SK-N-SH treated with all-trans-retinoic acid at 6 μM for 48 hours (cell line): ENCODE data around the gene DCC.

Experiments used
- ATAC-seq: fragments of 200-7000 bp; cut with Tn5 transposase; 3 replicates; pipeline ENCODE4 v1.9.1; 2020; ENCODE audit warnings: mild to moderate bottlenecking, moderate library complexity
- ARNTL ChIP-seq: fragments of 450-650 bp; formaldehyde crosslinking; IDR thresholded peaks from 2 replicates; pipeline ENCODE4 v1.5.0; 2020; ENCODE audit warnings: low read depth, mild to moderate bottlenecking, moderate library complexity, borderline replicate concordance
- BACH2 ChIP-seq: fragments of 250-450 bp; sonication (Bioruptor Pico); IDR thresholded peaks from 2 replicates; pipeline ENCODE4 v1.9.0; 2021; ENCODE audit warnings: mild to moderate bottlenecking, borderline replicate concordance
- CREB5 ChIP-seq: fragments of 250-450 bp; sonication (Bioruptor Pico); IDR thresholded peaks from 2 replicates; pipeline ENCODE4 v1.5.1; 2020; ENCODE audit warnings: low read depth, mild to moderate bottlenecking, moderate library complexity
- CSDC2 ChIP-seq: fragments of 250-450 bp; sonication (Bioruptor Pico); IDR thresholded peaks from 2 replicates; pipeline ENCODE4 v1.5.0; 2020; ENCODE audit warnings: mild to moderate bottlenecking, moderate library complexity
- CSRNP3 ChIP-seq: fragments of 250-450 bp; sonication (Bioruptor Pico); IDR thresholded peaks from 2 replicates; pipeline ENCODE4 v1.5.1; 2021; ENCODE audit warnings: mild to moderate bottlenecking, moderate library complexity
- ESRRG ChIP-seq: fragments of 250-450 bp; sonication (Bioruptor Pico); IDR thresholded peaks from 2 replicates; pipeline ENCODE4 v1.6.1; 2021; ENCODE audit warnings: mild to moderate bottlenecking
- GLIS3 ChIP-seq: fragments of 250-450 bp; sonication (Bioruptor Pico); IDR thresholded peaks from 2 replicates; pipeline ENCODE4 v1.5.0; 2020; ENCODE audit warnings: mild to moderate bottlenecking, moderate library complexity
- ISL1 ChIP-seq: fragments of 250-450 bp; sonication (Bioruptor Pico); IDR thresholded peaks from 2 replicates; pipeline ENCODE4 v2.1.2; 2022; ENCODE audit warnings: mild to moderate bottlenecking, moderate library complexity
- OSR1 ChIP-seq: fragments of 250-450 bp; sonication (Bioruptor Pico); IDR thresholded peaks from 2 replicates; pipeline ENCODE4 v1.8.0; 2022; ENCODE audit warnings: moderate library complexity, mild to moderate bottlenecking, inconsistent platforms
- PATZ1 ChIP-seq: fragments of 250-450 bp; sonication (Bioruptor Pico); IDR thresholded peaks from 2 replicates; pipeline ENCODE4 v1.8.0; 2020; ENCODE audit warnings: mild to moderate bottlenecking, moderate library complexity, borderline replicate concordance
- POU6F1 ChIP-seq: fragments of 250-450 bp; sonication (Bioruptor Pico); IDR thresholded peaks from 2 replicates; pipeline ENCODE4 v1.8.0; 2021; ENCODE audit warnings: low read depth, mild to moderate bottlenecking, moderate library complexity, borderline replicate concordance
- PPARA ChIP-seq: fragments of 250-450 bp; sonication (Bioruptor Pico); IDR thresholded peaks from 2 replicates; pipeline ENCODE4 v1.5.0; 2020; ENCODE audit warnings: mild to moderate bottlenecking, borderline replicate concordance
- RARB ChIP-seq: fragments of 250-450 bp; sonication (Bioruptor Pico); IDR thresholded peaks from 2 replicates; pipeline ENCODE4 v1.8.0; 2021; ENCODE audit warnings: mild to moderate bottlenecking, moderate library complexity
- SNAI2 ChIP-seq: fragments of 250-450 bp; sonication (Bioruptor Pico); IDR thresholded peaks from 2 replicates; pipeline ENCODE4 v1.5.0; 2020; ENCODE audit warnings: mild to moderate bottlenecking, moderate library complexity
- TCF4 ChIP-seq: fragments of 250-450 bp; sonication (Bioruptor Pico); IDR thresholded peaks from 2 replicates; pipeline ENCODE4 v1.8.0; 2021; ENCODE audit warnings: mild to moderate bottlenecking, moderate library complexity, borderline replicate concordance
- TOX ChIP-seq: fragments of 250-450 bp; sonication (Bioruptor Pico); IDR thresholded peaks from 2 replicates; pipeline ENCODE4 v1.8.0; 2021; ENCODE audit warnings: mild to moderate bottlenecking, moderate library complexity, borderline replicate concordance
- TSHZ2 ChIP-seq: fragments of 250-450 bp; sonication (Bioruptor Pico); IDR thresholded peaks from 2 replicates; pipeline ENCODE4 v1.5.0; 2020; ENCODE audit warnings: mild to moderate bottlenecking, moderate library complexity
- ZC3H10 ChIP-seq: fragments of 250-450 bp; sonication (Bioruptor Pico); IDR thresholded peaks from 2 replicates; pipeline ENCODE4 v1.5.1; 2021; ENCODE audit warnings: mild to moderate bottlenecking, moderate library complexity
- ZFP3 ChIP-seq: fragments of 250-450 bp; sonication (Bioruptor Pico); IDR thresholded peaks from 2 replicates; pipeline ENCODE4 v1.5.0; 2020; ENCODE audit warnings: mild to moderate bottlenecking, moderate library complexity
- ZFP30 ChIP-seq: fragments of 450-650 bp; formaldehyde crosslinking; IDR thresholded peaks from 2 replicates; pipeline ENCODE4 v1.5.0; 2022; ENCODE audit warnings: mild to moderate bottlenecking, moderate library complexity
- ZNF565 ChIP-seq: fragments of 450-650 bp; formaldehyde crosslinking; conservative IDR thresholded peaks from 2 replicates; pipeline ENCODE4 v1.5.0; 2020; ENCODE audit warnings: low read depth, mild to moderate bottlenecking, moderate library complexity
- ZNF70 ChIP-seq: fragments of 450-650 bp; formaldehyde crosslinking; IDR thresholded peaks from 2 replicates; pipeline ENCODE4 v1.5.0; 2020; ENCODE audit warnings: mild to moderate bottlenecking, moderate library complexity
- ZNF8 ChIP-seq: fragments of 450-650 bp; formaldehyde crosslinking; IDR thresholded peaks from 2 replicates; pipeline ENCODE4 v1.5.0; 2020; ENCODE audit warnings: mild to moderate bottlenecking, moderate library complexity

DCC gene

GRCh38 chr18:52333860-52334259 lies 6.1 kb upstream of the DCC start:
- no peak for TF ChIP-seq ZNF70
- no peak for TF ChIP-seq GLIS3 (CRISPR knock-in tag)
- no peak for TF ChIP-seq CREB5 (CRISPR knock-in tag)
- no peak for TF ChIP-seq ISL1 (CRISPR knock-in tag)
- TF ChIP-seq POU6F1, result no peak
- no peak for TF ChIP-seq ARNTL
- no peak for TF ChIP-seq BACH2 (CRISPR knock-in tag)
- TF ChIP-seq OSR1 (CRISPR knock-in tag), result no peak
- no peak for TF ChIP-seq TCF4 (CRISPR knock-in tag)
- TF ChIP-seq RARB, result no peak
- no peak for TF ChIP-seq ZNF565 (CRISPR knock-in tag)
- TF ChIP-seq CSDC2 (CRISPR knock-in tag), result no peak
- no peak for TF ChIP-seq ZFP3
- no peak for TF ChIP-seq ZC3H10 (CRISPR knock-in tag)
- no peak for ATAC-seq

- TF ChIP-seq ARNTL (no peak), TOX (CRISPR knock-in tag) (no peak), ZFP3 (no peak), ZC3H10 (CRISPR knock-in tag) (no peak), ZFP30 (CRISPR knock-in tag) (no peak), RARB (no peak), CSDC2 (CRISPR knock-in tag) (no peak), SNAI2 (CRISPR knock-in tag) (no peak), ESRRG (no peak), TCF4 (CRISPR knock-in tag) (no peak), TSHZ2 (CRISPR knock-in tag) (no peak), ZNF70 (no peak), CREB5 (CRISPR knock-in tag) (no peak), OSR1 (CRISPR knock-in tag) (no peak)
- no peak for ATAC-seq
Observed at GRCh38 chr18:52334307-52334706, 5.7 kb upstream of the DCC start.

- no peak for TF ChIP-seq RARB
- peak; percentile 31; the same call in 1 of the 2 replicates for TF ChIP-seq ISL1 (CRISPR knock-in tag)
- TF ChIP-seq SNAI2 (CRISPR knock-in tag), result peak; percentile 44; the same call in 1 of the 2 replicates
- no peak for TF ChIP-seq PATZ1 (CRISPR knock-in tag)
- no peak for TF ChIP-seq ARNTL
- no peak for TF ChIP-seq ZNF8 (CRISPR knock-in tag)
- no peak for ATAC-seq
Observed at GRCh38 chr18:52334896-52335295, 5.1 kb upstream of the DCC start.

GRCh38 chr18:52337276-52337675 lies 2.7 kb upstream of the DCC start:
- ATAC-seq, result no peak
- TF ChIP-seq ZFP3, result no peak
- TF ChIP-seq PPARA (CRISPR knock-in tag), result no peak
- TF ChIP-seq TSHZ2 (CRISPR knock-in tag), result no peak
- TF ChIP-seq BACH2 (CRISPR knock-in tag), result no peak
- no peak for TF ChIP-seq SNAI2 (CRISPR knock-in tag)
- TF ChIP-seq CSDC2 (CRISPR knock-in tag), result no peak
- no peak for TF ChIP-seq TCF4 (CRISPR knock-in tag)
- no peak for TF ChIP-seq ZC3H10 (CRISPR knock-in tag)
- TF ChIP-seq ZNF70, result no peak
- no peak for TF ChIP-seq CSRNP3 (CRISPR knock-in tag)
- TF ChIP-seq ESRRG, result no peak
- TF ChIP-seq ZNF565 (CRISPR knock-in tag), result no peak
- no peak for TF ChIP-seq ISL1 (CRISPR knock-in tag)
